OCI-LY1 (cell line): ENCODE results near the gene DTD2.
A peak's percentile ranks its signal among the peaks of the same experiment; 100 is the strongest.

Experiments
- H2AFZ ChIP-seq: fragments of 200-600 bp; sonication (generic), shearing (Covaris generic); 2 replicates; pipeline ENCODE4 v1.6.0; 2014; ENCODE audit warnings: antibody characterized with exemption, mild to moderate bottlenecking, low read length
- H3F3A ChIP-seq: fragments of 200-600 bp; sonication (generic), shearing (Covaris generic); 2 replicates; pipeline ENCODE4 v1.6.0; 2014; ENCODE audit warnings: mild to moderate bottlenecking, antibody characterized with exemption, low read length, moderate library complexity; ENCODE audit not compliant: insufficient read depth
- H3K27ac ChIP-seq: fragments of 200-600 bp; sonication (generic); 2 replicates; pipeline ENCODE4 v1.5.1; 2014; ENCODE audit warnings: low read length, mixed run types, mild to moderate bottlenecking, low read depth; ENCODE audit not compliant: poor library complexity, severe bottlenecking
- H3K27me3 ChIP-seq: fragments of 200-600 bp; sonication (generic); 2 replicates; pipeline ENCODE4 v1.6.0; 2014; ENCODE audit warnings: antibody characterized with exemption, mild to moderate bottlenecking, low read length, moderate library complexity; ENCODE audit not compliant: insufficient read depth
- H3K36me3 ChIP-seq: fragments of 200-600 bp; sonication (generic); 2 replicates; pipeline ENCODE4 v1.6.1; 2014; ENCODE audit warnings: mild to moderate bottlenecking, antibody characterized with exemption, low read length, moderate library complexity, mixed read lengths; ENCODE audit not compliant: insufficient read depth
- H3K4me1 ChIP-seq: fragments of 200-600 bp; sonication (generic); 2 replicates; pipeline ENCODE4 v1.5.1; 2014; ENCODE audit warnings: mild to moderate bottlenecking, low read length, moderate library complexity; ENCODE audit not compliant: insufficient read depth, severe bottlenecking
- H3K4me2 ChIP-seq: fragments of 200-600 bp; sonication (generic), shearing (Covaris generic); 2 replicates; pipeline ENCODE4 v1.6.1; 2014; ENCODE audit warnings: low read length
- H3K4me3 ChIP-seq: fragments of 200-600 bp; sonication (generic); 2 replicates; pipeline ENCODE4 v1.5.1; 2014; ENCODE audit warnings: low read length, low read depth, mild to moderate bottlenecking, mixed read lengths; ENCODE audit not compliant: poor library complexity, severe bottlenecking
- H3K79me2 ChIP-seq: fragments of 200-600 bp; shearing (Covaris generic); 2 replicates; pipeline ENCODE4 v1.6.1; 2016; ENCODE audit warnings: mixed run types, low read length, mixed read lengths; ENCODE audit not compliant: insufficient read depth
- H3K9ac ChIP-seq: fragments of 200-600 bp; sonication (generic), shearing (Covaris generic); 2 replicates; pipeline ENCODE4 v1.6.1; 2014; ENCODE audit warnings: mild to moderate bottlenecking, low read length, mixed read lengths
- H3K9me2 ChIP-seq: fragments of 200-600 bp; sonication (generic), shearing (Covaris generic); 2 replicates; pipeline ENCODE4 v1.6.1; 2014; ENCODE audit warnings: low read depth, mild to moderate bottlenecking, low read length, mixed read lengths
- H3K9me3 ChIP-seq: fragments of 200-600 bp; shearing (Covaris generic); 2 replicates; pipeline ENCODE4 v1.6.1; 2014; ENCODE audit warnings: low read length, mixed read lengths
- H4K20me1 ChIP-seq: fragments of 200-600 bp; sonication (generic), shearing (Covaris generic); 2 replicates; pipeline ENCODE4 v1.6.0; 2016; ENCODE audit warnings: mild to moderate bottlenecking, low read length; ENCODE audit not compliant: insufficient read depth
- EZH2 ChIP-seq: fragments of 200-600 bp; sonication (generic), shearing (Covaris generic); IDR thresholded peaks from 2 replicates; pipeline ENCODE4 v1.8.0; 2017; ENCODE audit warnings: borderline replicate concordance, mixed run types, mild to moderate bottlenecking, antibody characterized with exemption, low read length, moderate library complexity, mixed read lengths
- TF ChIP-seq, protein P1 (sequence below): fragments of 200-600 bp; sonication (generic), shearing (Covaris generic); IDR thresholded peaks from 2 replicates; pipeline ENCODE4 v1.5.1; 2017; ENCODE audit warnings: mild to moderate bottlenecking, antibody characterized with exemption, low read length, moderate library complexity, mixed read lengths

Gene DTD2

DNA sequence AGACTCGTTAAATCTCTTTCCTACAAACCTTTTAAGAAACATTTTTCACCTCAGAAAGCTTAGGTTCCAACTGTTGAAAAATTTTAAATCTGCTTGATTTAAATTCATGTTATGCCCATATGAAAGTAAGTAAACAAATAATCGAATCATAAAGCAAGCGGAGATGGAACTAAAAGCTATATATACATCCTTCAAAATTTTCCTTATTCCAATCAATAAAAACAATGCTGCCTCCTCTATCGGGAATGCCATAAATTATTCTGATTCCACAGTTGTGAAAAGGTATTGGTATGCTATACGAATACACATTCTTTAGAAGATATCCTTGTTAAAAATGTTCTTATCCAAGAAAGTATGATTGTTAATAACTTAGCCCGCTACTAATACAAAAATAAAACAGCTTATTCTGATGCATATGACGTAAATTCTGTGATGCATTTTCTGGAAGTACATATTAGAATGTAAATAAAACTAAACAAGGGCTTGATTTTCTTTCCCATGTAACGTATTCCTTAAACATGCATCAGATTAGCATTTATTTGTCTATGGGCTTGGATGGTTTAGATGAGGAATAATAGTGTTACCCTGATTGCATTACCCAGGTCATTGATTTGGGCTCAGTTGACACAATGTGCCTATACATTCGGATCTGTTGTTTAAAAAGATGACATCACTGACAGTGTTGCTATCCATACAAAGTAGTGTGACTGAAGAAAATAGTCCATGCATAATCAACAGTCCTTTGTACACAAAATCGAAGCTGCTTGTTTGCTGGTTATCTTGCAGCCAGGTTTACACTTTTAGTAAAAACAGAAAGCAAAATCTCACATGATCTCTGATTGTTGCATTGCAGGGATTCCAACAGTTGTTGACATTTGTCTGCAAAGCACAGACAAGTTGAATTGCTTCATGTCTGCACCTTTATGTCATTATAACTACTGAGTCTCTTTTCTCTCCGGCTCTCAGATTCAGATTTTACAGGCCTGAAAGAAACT, 656 bp upstream of the DTD2 start:
- no peaks in the 10 kb centered on the region for H3K27me3 ChIP-seq
- H4K20me1 ChIP-seq: no peaks in the 10 kb centered on the region
- peak overlapping the region; percentile 66 for H3K4me2 ChIP-seq
- peaks cover 16% of the 10 kb centered on the region for H3K79me2 ChIP-seq
- no peaks in the 10 kb centered on the region for H3K9me2 ChIP-seq
- peak overlapping the region; percentile 61 for H3K9ac ChIP-seq
- no peak overlapping the region for H3K27ac ChIP-seq
- 0 out of 2 replicates have a peak, but pooled peaks cover 4% of the 10 kb centered on the region for H3K36me3 ChIP-seq
- TF ChIP-seq EZH2: no peak
- TF ChIP-seq, protein P1, sequence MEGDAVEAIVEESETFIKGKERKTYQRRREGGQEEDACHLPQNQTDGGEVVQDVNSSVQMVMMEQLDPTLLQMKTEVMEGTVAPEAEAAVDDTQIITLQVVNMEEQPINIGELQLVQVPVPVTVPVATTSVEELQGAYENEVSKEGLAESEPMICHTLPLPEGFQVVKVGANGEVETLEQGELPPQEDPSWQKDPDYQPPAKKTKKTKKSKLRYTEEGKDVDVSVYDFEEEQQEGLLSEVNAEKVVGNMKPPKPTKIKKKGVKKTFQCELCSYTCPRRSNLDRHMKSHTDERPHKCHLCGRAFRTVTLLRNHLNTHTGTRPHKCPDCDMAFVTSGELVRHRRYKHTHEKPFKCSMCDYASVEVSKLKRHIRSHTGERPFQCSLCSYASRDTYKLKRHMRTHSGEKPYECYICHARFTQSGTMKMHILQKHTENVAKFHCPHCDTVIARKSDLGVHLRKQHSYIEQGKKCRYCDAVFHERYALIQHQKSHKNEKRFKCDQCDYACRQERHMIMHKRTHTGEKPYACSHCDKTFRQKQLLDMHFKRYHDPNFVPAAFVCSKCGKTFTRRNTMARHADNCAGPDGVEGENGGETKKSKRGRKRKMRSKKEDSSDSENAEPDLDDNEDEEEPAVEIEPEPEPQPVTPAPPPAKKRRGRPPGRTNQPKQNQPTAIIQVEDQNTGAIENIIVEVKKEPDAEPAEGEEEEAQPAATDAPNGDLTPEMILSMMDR: no peak
- peaks cover 42% of the 10 kb centered on the region for H3K4me1 ChIP-seq
- H3K9me3 ChIP-seq: no peaks in the 10 kb centered on the region
- 0 out of 2 replicates have a peak, but pooled peaks cover 3% of the 10 kb centered on the region for H3F3A ChIP-seq
- H2AFZ ChIP-seq: peak overlapping the region; percentile 96
- H3K4me3 ChIP-seq: peak overlapping the region; percentile 72

DNA sequence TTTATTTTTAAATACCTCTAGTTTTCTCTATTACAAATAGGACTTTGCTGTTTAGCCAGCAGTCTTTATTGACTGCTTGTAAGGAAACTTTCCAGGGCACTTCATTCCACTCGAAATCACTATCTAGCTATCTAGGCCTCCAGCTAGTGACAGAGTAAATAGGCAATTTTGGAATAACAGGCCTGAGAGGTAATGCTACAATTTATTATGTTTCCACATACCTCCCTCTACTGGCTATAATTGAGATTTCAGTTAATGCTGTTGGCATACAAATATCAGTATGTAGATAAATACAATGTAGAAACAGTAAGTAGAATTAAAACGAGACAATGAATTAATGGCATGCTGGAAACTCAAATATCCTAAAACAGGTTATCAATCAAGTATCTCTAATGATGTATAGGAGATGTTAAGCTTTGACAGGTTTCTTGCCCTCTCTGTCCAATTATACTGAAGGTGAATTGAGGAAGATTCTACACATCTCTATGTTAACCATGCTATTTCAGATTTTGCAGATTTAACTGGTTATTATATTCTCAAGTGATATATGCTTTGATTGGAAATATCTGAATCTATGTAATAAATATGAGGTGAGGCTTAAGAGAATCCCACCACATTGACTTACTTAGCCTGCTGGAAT, 7.2 kb downstream of the DTD2 start:
- no peak overlapping the region for H2AFZ ChIP-seq
- no peak overlapping the region for H3K4me3 ChIP-seq
- peaks cover 70% of the 10 kb centered on the region for H3K36me3 ChIP-seq
- peaks cover 16% of the 10 kb centered on the region for H3K4me1 ChIP-seq
- no peaks in the 10 kb centered on the region for H4K20me1 ChIP-seq
- no peaks in the 10 kb centered on the region for H3K9me3 ChIP-seq
- no peak overlapping the region for H3K9ac ChIP-seq
- no peaks in the 10 kb centered on the region for H3K27me3 ChIP-seq
- no peak overlapping the region for H3K4me2 ChIP-seq
- H3K9me2 ChIP-seq: no peaks in the 10 kb centered on the region
- peaks cover 10% of the 10 kb centered on the region; the same call in 1 of the 2 replicates for H3K79me2 ChIP-seq
- TF ChIP-seq, protein P1: peak; percentile 68
- no peak for TF ChIP-seq EZH2
- H3F3A ChIP-seq: 0 out of 2 replicates have a peak, but pooled peaks cover 4% of the 10 kb centered on the region
- H3K27ac ChIP-seq: no peak overlapping the region

DNA sequence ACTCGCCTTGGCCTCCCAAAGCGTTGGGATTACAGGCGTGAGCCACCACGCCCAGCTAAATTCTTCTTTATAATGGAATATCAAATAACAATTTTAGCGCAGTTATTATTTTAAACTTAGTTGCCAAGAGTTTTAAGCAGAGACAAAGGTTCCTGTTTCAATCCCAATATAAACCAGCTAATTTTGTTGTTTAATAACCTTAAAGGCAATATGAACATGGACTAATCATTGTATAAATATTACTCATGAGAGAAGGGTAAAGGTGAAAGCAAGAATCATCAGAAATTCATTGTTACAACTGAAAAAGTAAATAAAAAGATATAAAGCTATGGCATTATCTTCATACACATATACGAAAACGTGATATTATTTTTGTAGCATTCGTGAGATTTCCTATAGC, 8.2 kb downstream of the DTD2 start:
- 0 out of 2 replicates have a peak, but pooled peaks cover under 1% of the 10 kb centered on the region for H3K79me2 ChIP-seq
- no peak overlapping the region for H3K4me3 ChIP-seq
- no peak overlapping the region for H3K4me2 ChIP-seq
- no peaks in the 10 kb centered on the region for H3K27me3 ChIP-seq
- H3K9ac ChIP-seq: no peak overlapping the region
- H3K4me1 ChIP-seq: peaks cover 6% of the 10 kb centered on the region
- TF ChIP-seq EZH2: no peak
- TF ChIP-seq, protein P1: no peak
- H3K9me3 ChIP-seq: no peaks in the 10 kb centered on the region
- no peaks in the 10 kb centered on the region for H3K9me2 ChIP-seq
- peaks cover 73% of the 10 kb centered on the region for H3K36me3 ChIP-seq
- H4K20me1 ChIP-seq: no peaks in the 10 kb centered on the region
- no peak overlapping the region for H3K27ac ChIP-seq
- no peak overlapping the region for H2AFZ ChIP-seq
- H3F3A ChIP-seq: 0 out of 2 replicates have a peak, but pooled peaks cover 4% of the 10 kb centered on the region
